Activated T-cell treated with anti-CD3 and anti-CD28 coated beads, Interleukin-2, amount 50 U/mL, for 48 hours (primary cell): Measurements from ENCODE around the gene BARHL1.

Experiments used
- DNase-seq, 2 experiments: peaks; one replicate each; pipeline ENCODE4 v3.0.0-alpha.2; 2020

Gene BARHL1

GRCh38 chr9:132588098-132588497 is 5.7 kb downstream of the BARHL1 start:
- DNase-seq = no peak

- DNase-seq = no peak
Observed at GRCh38 chr9:132588501-132589147, 6.2 kb downstream of the BARHL1 start.

GRCh38 chr9:132589148-132590036 is 7.0 kb downstream of the BARHL1 start:
- no peak for DNase-seq

GRCh38 chr9:132590037-132590317 is 7.6 kb downstream of the BARHL1 start:
- DNase-seq = no peak

GRCh38 chr9:132590318-132591182 is 8.1 kb downstream of the BARHL1 start:
- DNase-seq = no peak

- DNase-seq = no peak
Observed at GRCh38 chr9:132591244-132591643, 8.8 kb downstream of the BARHL1 start.

GRCh38 chr9:132591751-132592314 is 9.4 kb downstream of the BARHL1 start:
- no peak for DNase-seq

GRCh38 chr9:132592451-132592850 is 10.0 kb downstream of the BARHL1 start:
- DNase-seq = no peak

- DNase-seq = no peak
Observed at GRCh38 chr9:132594412-132594811, 12.0 kb downstream of the BARHL1 start.

GRCh38 chr9:132595319-132595718 is 12.9 kb downstream of the BARHL1 start:
- no peak for DNase-seq

- no peak for DNase-seq
Observed at GRCh38 chr9:132596200-132596599, 13.8 kb downstream of the BARHL1 start.

- DNase-seq = no peak
Observed at GRCh38 chr9:132597073-132597775, 14.8 kb downstream of the BARHL1 start.

- no peak for DNase-seq
Observed at GRCh38 chr9:132600326-132600984, 18.0 kb downstream of the BARHL1 start.

GRCh38 chr9:132602207-132602606 is 19.8 kb downstream of the BARHL1 start:
- DNase-seq = no peak

- DNase-seq = no peak
Observed at GRCh38 chr9:132605387-132605786, 23.0 kb downstream of the BARHL1 start.

- no peak for DNase-seq
Observed at GRCh38 chr9:132606066-132606465, 23.7 kb downstream of the BARHL1 start.

GRCh38 chr9:132609184-132609583 is 26.8 kb downstream of the BARHL1 start:
- no peak for DNase-seq

GRCh38 chr9:132609829-132610228 is 27.4 kb downstream of the BARHL1 start:
- peak in 1 of 2 experiments; percentile 32 for DNase-seq

GRCh38 chr9:132610661-132611060 is 28.3 kb downstream of the BARHL1 start:
- DNase-seq = no peak

- no peak for DNase-seq
Observed at GRCh38 chr9:132614324-132614723, 31.9 kb downstream of the BARHL1 start.

- DNase-seq = no peak
Observed at GRCh38 chr9:132615774-132616173, 33.4 kb downstream of the BARHL1 start.

GRCh38 chr9:132616725-132617124 is 34.3 kb downstream of the BARHL1 start:
- DNase-seq = no peak
